Stimulated activated naive B cell treated with anti-CD40 and anti-IgM and Interleukin-4, amounts not matched to agents 10 μg/mL and 1 μg/mL and 100 μg/mL, for 72 hours (primary cell): ENCODE results near the gene CACHD1.
A peak's percentile ranks its signal among the peaks of the same experiment; 100 is the strongest.

Experiments used
- ATAC-seq, 2 donors: fragments of 150-1000 bp; cut with Tn5 transposase; replicated peaks; 2 replicates each; pipeline ENCODE4 v1.10.0; 2021; ENCODE audit warnings: moderate library complexity in 1 of 2
- DNase-seq: peaks from one replicate; pipeline ENCODE4 v3.0.0; 2021
- H3K27ac Mint-ChIP-seq: one replicate; pipeline ENCODE4 v1.8.0; 2022; ENCODE audit warnings: mild to moderate bottlenecking, mixed read lengths
- H3K27me3 Mint-ChIP-seq, 2 donors: one replicate each; pipeline ENCODE4 v1.8.0; 2022; ENCODE audit warnings: mixed read lengths in 2 of 2
- H3K36me3 Mint-ChIP-seq, 2 donors: one replicate each; pipeline ENCODE4 v1.8.0; 2022; ENCODE audit warnings: mixed read lengths in 2 of 2, mild to moderate bottlenecking in 1 of 2
- H3K4me1 Mint-ChIP-seq, 2 donors: one replicate each; pipeline ENCODE4 v1.8.0; 2022; ENCODE audit warnings: mixed read lengths in 2 of 2, mild to moderate bottlenecking in 1 of 2
- H3K4me3 Mint-ChIP-seq, 2 donors: one replicate each; pipeline ENCODE4 v1.8.0; 2022; ENCODE audit warnings: mild to moderate bottlenecking in 2 of 2, mixed read lengths in 2 of 2, moderate library complexity in 1 of 2
- H3K9me3 Mint-ChIP-seq, 2 donors: one replicate each; pipeline ENCODE4 v1.8.0; 2022; ENCODE audit warnings: mixed read lengths in 2 of 2, mild to moderate bottlenecking in 1 of 2

The CACHD1 gene

GRCh38 chr1:64459743-64460142, 10.2 kb upstream of the CACHD1 start:
- ATAC-seq (no peak), DNase-seq (no peak)
- H3K36me3 Mint-ChIP-seq: no peaks in the 10 kb centered on the region
- no peak overlapping the region for H3K4me3 Mint-ChIP-seq
- H3K9me3 Mint-ChIP-seq: no peaks in the 10 kb centered on the region
- H3K27ac Mint-ChIP-seq: no peak overlapping the region
- no peaks in the 10 kb centered on the region for H3K4me1 Mint-ChIP-seq
- peaks cover 10 to 35% of the 10 kb centered on the region in 2 donors for H3K27me3 Mint-ChIP-seq

GRCh38 chr1:64466033-64466432, 3.9 kb upstream of the CACHD1 start:
- no peak for ATAC-seq
- H3K36me3 Mint-ChIP-seq: no peaks in the 10 kb centered on the region
- no peak overlapping the region for H3K4me3 Mint-ChIP-seq
- no peaks in the 10 kb centered on the region for H3K9me3 Mint-ChIP-seq
- H3K27me3 Mint-ChIP-seq: peaks cover 38% of the 10 kb centered on the region in 2 donors
- peaks cover 10 to 14% of the 10 kb centered on the region in 2 donors for H3K4me1 Mint-ChIP-seq
- DNase-seq: no peak
- no peak overlapping the region for H3K27ac Mint-ChIP-seq

GRCh38 chr1:64469116-64469976, 583 bp upstream of the CACHD1 start:
- H3K4me1 Mint-ChIP-seq: peaks cover 15 to 22% of the 10 kb centered on the region in 2 donors
- peaks cover 56 to 57% of the 10 kb centered on the region in 2 donors for H3K27me3 Mint-ChIP-seq
- H3K9me3 Mint-ChIP-seq: no peaks in the 10 kb centered on the region
- no peak overlapping the region for H3K27ac Mint-ChIP-seq
- DNase-seq (no peak), ATAC-seq (peak; percentile 4 to 13)
- peak overlapping the region; percentile 74 to 82 for H3K4me3 Mint-ChIP-seq
- H3K36me3 Mint-ChIP-seq: no peaks in the 10 kb centered on the region

- ATAC-seq: peak; percentile 15 to 40
- Mint-ChIP-seq H3K4me3 (peak overlapping the region; percentile 79 to 82), H3K36me3 (no peaks in the 10 kb centered on the region), H3K27me3 (peaks cover 50 to 56% of the 10 kb centered on the region in 2 donors), H3K9me3 (no peaks in the 10 kb centered on the region), H3K27ac (peak overlapping the region; percentile 15), H3K4me1 (peaks cover 15 to 22% of the 10 kb centered on the region in 2 donors)
- DNase-seq: no peak
These were observed 812 bp downstream of the CACHD1 start for GRCh38 chr1:64470665-64471217.

- DNase-seq (no peak), ATAC-seq (no peak)
- H3K4me1 Mint-ChIP-seq: peaks cover 15 to 22% of the 10 kb centered on the region in 2 donors
- no peaks in the 10 kb centered on the region for H3K9me3 Mint-ChIP-seq
- peak overlapping the region; percentile 79 to 82 for H3K4me3 Mint-ChIP-seq
- H3K36me3 Mint-ChIP-seq: no peaks in the 10 kb centered on the region
- peak overlapping the region; percentile 15 for H3K27ac Mint-ChIP-seq
- H3K27me3 Mint-ChIP-seq: peaks cover 50 to 56% of the 10 kb centered on the region in 2 donors
These were observed 1.5 kb downstream of the CACHD1 start for GRCh38 chr1:64471218-64472039.

- H3K4me1 Mint-ChIP-seq: peaks cover 15 to 22% of the 10 kb centered on the region in 2 donors
- ATAC-seq (no peak), DNase-seq (no peak)
- H3K36me3 Mint-ChIP-seq: no peaks in the 10 kb centered on the region
- H3K4me3 Mint-ChIP-seq: no peak overlapping the region
- no peaks in the 10 kb centered on the region for H3K9me3 Mint-ChIP-seq
- H3K27me3 Mint-ChIP-seq: peaks cover 50 to 56% of the 10 kb centered on the region in 2 donors
- H3K27ac Mint-ChIP-seq: no peak overlapping the region
These were observed 2.1 kb downstream of the CACHD1 start for GRCh38 chr1:64472040-64472376.

GRCh38 chr1:64472805-64473204, 2.9 kb downstream of the CACHD1 start:
- peaks cover 45 to 50% of the 10 kb centered on the region in 2 donors for H3K27me3 Mint-ChIP-seq

GRCh38 chr1:64473367-64473766, 3.4 kb downstream of the CACHD1 start:
- H3K27me3 Mint-ChIP-seq: peaks cover 40 to 46% of the 10 kb centered on the region in 2 donors
- no peak overlapping the region for H3K4me3 Mint-ChIP-seq
- no peaks in the 10 kb centered on the region for H3K9me3 Mint-ChIP-seq
- ATAC-seq: no peak
- H3K36me3 Mint-ChIP-seq: no peaks in the 10 kb centered on the region
- peaks cover 15 to 22% of the 10 kb centered on the region in 2 donors for H3K4me1 Mint-ChIP-seq
- no peak for DNase-seq
- H3K27ac Mint-ChIP-seq: no peak overlapping the region

More at GRCh38 chr1:64472805-64473204, 2.9 kb downstream of the CACHD1 start:
- H3K27ac Mint-ChIP-seq: no peak overlapping the region
- H3K4me1 Mint-ChIP-seq: peaks cover 15 to 22% of the 10 kb centered on the region in 2 donors
- H3K36me3 Mint-ChIP-seq: no peaks in the 10 kb centered on the region
- H3K4me3 Mint-ChIP-seq: no peak overlapping the region
- DNase-seq (no peak), ATAC-seq (no peak)
- H3K9me3 Mint-ChIP-seq: no peaks in the 10 kb centered on the region

- peaks cover 32 to 39% of the 10 kb centered on the region in 2 donors for H3K27me3 Mint-ChIP-seq
- H3K36me3 Mint-ChIP-seq: no peaks in the 10 kb centered on the region
- no peak overlapping the region for H3K4me3 Mint-ChIP-seq
- ATAC-seq: no peak
- H3K27ac Mint-ChIP-seq: no peak overlapping the region
- no peaks in the 10 kb centered on the region for H3K9me3 Mint-ChIP-seq
- H3K4me1 Mint-ChIP-seq: peaks cover 11 to 18% of the 10 kb centered on the region in 2 donors
- no peak for DNase-seq
These were observed 4.2 kb downstream of the CACHD1 start for GRCh38 chr1:64474133-64474532.

- Mint-ChIP-seq H3K4me3 (no peak overlapping the region), H3K27ac (no peak overlapping the region)
These were observed 4.9 kb downstream of the CACHD1 start for GRCh38 chr1:64474665-64475439.

GRCh38 chr1:64476251-64476952, 6.5 kb downstream of the CACHD1 start:
- H3K27me3 Mint-ChIP-seq: peaks cover 20 to 25% of the 10 kb centered on the region in 2 donors
- ATAC-seq: no peak

More at GRCh38 chr1:64474665-64475439, 4.9 kb downstream of the CACHD1 start:
- no peaks in the 10 kb centered on the region for H3K9me3 Mint-ChIP-seq
- H3K36me3 Mint-ChIP-seq: no peaks in the 10 kb centered on the region
- DNase-seq (no peak), ATAC-seq (no peak)
- H3K4me1 Mint-ChIP-seq: peaks cover 8 to 12% of the 10 kb centered on the region in 2 donors
- H3K27me3 Mint-ChIP-seq: peaks cover 27 to 33% of the 10 kb centered on the region in 2 donors

GRCh38 chr1:64478594-64479470, 8.9 kb downstream of the CACHD1 start:
- H3K27ac Mint-ChIP-seq: no peak overlapping the region
- H3K27me3 Mint-ChIP-seq: peaks cover 8 to 11% of the 10 kb centered on the region in 2 donors
- no peak for ATAC-seq
- DNase-seq: no peak
- no peaks in the 10 kb centered on the region for H3K9me3 Mint-ChIP-seq
- no peak overlapping the region for H3K4me3 Mint-ChIP-seq
- H3K4me1 Mint-ChIP-seq: no peaks in the 10 kb centered on the region
- H3K36me3 Mint-ChIP-seq: no peaks in the 10 kb centered on the region

More at GRCh38 chr1:64476251-64476952, 6.5 kb downstream of the CACHD1 start:
- Mint-ChIP-seq H3K36me3 (no peaks in the 10 kb centered on the region), H3K27ac (no peak overlapping the region), H3K4me3 (no peak overlapping the region), H3K4me1 (peaks cover 3 to 4% of the 10 kb centered on the region in 2 donors), H3K9me3 (no peaks in the 10 kb centered on the region)
- DNase-seq: no peak
